Mesenchymal stem cell (in vitro differentiated cells and primary cell): ENCODE results near the gene RELT. TPM values are rescaled to one million over a fixed set of nuclear protein-coding genes. Genes with fewer than 3 reads are reported as not detected.

Source experiments
- DNase-seq: peaks from one replicate; pipeline ENCODE4 v3.0.0-alpha.2; 2013
- H2AFZ ChIP-seq: one replicate; pipeline ENCODE4 v1.6.1; 2013; ENCODE audit warnings: low read depth, mild to moderate bottlenecking, control low read depth, inconsistent platforms, low read length, moderate library complexity
- H2AK5ac ChIP-seq: 2 replicates; pipeline ENCODE4 v1.6.1; 2013; ENCODE audit warnings: low read length, moderate library complexity, mild to moderate bottlenecking, inconsistent platforms; ENCODE audit not compliant: severe bottlenecking
- H2BK120ac ChIP-seq: one replicate; pipeline ENCODE4 v1.6.1; 2013; ENCODE audit warnings: low read depth, mild to moderate bottlenecking, inconsistent platforms, low read length, moderate library complexity
- H2BK12ac ChIP-seq, 2 experiments: one replicate each; pipeline ENCODE4 v1.6.1; 2013; ENCODE audit warnings: inconsistent platforms in 2 of 2, low read length in 2 of 2, mild to moderate bottlenecking in 2 of 2, moderate library complexity in 2 of 2, control low read depth in 1 of 2
- H2BK15ac ChIP-seq: one replicate; pipeline ENCODE4 v1.6.1; 2013; ENCODE audit warnings: mild to moderate bottlenecking, low read depth, inconsistent platforms; ENCODE audit not compliant: poor library complexity, severe bottlenecking
- H2BK5ac ChIP-seq: 2 replicates; pipeline ENCODE4 v1.6.1; 2013; ENCODE audit warnings: low read depth, mild to moderate bottlenecking, low read length, control low read depth, inconsistent platforms; ENCODE audit not compliant: poor library complexity, severe bottlenecking
- H3K14ac ChIP-seq, 2 experiments: one replicate each; pipeline ENCODE4 v1.6.1; 2013; ENCODE audit warnings: inconsistent platforms in 2 of 2, low read length in 2 of 2, control low read depth in 1 of 2, mild to moderate bottlenecking in 1 of 2, moderate library complexity in 1 of 2
- H3K18ac ChIP-seq, 2 experiments: one replicate each; pipeline ENCODE4 v1.6.1; 2013; ENCODE audit warnings: inconsistent platforms in 2 of 2, low read length in 2 of 2, control low read depth in 1 of 2, low read depth in 1 of 2, mild to moderate bottlenecking in 1 of 2
- H3K23ac ChIP-seq, 2 experiments: one replicate each; pipeline ENCODE4 v1.6.1; 2013; ENCODE audit warnings: inconsistent platforms in 2 of 2, low read length in 2 of 2, mild to moderate bottlenecking in 2 of 2, moderate library complexity in 2 of 2, control low read depth in 1 of 2
- H3K27ac ChIP-seq: 2 replicates; pipeline ENCODE4 v1.5.1; 2013; ENCODE audit warnings: mild to moderate bottlenecking, moderate library complexity, low read length, control low read depth, inconsistent platforms; ENCODE audit not compliant: poor library complexity, severe bottlenecking
- H3K27me3 ChIP-seq, 2 experiments: 2 replicates each; pipeline versions ENCODE4 v1.6.1 to v1.7.0; 2013; ENCODE audit warnings: low read length in 2 of 2, mild to moderate bottlenecking in 2 of 2, moderate library complexity in 2 of 2, control low read depth in 1 of 2, inconsistent platforms in 1 of 2; ENCODE audit not compliant: control insufficient read depth in 1 of 2, insufficient read depth in 1 of 2
- H3K36me3 ChIP-seq, 2 experiments: 2 replicates each; pipeline versions ENCODE4 v1.6.1 to v1.7.0; 2013; ENCODE audit warnings: low read length in 2 of 2, control low read depth in 1 of 2, inconsistent platforms in 1 of 2, low read depth in 1 of 2, mild to moderate bottlenecking in 1 of 2; ENCODE audit not compliant: insufficient read depth in 2 of 2, control insufficient read depth in 1 of 2
- H3K4ac ChIP-seq, 2 experiments: one replicate each; pipeline ENCODE4 v1.6.1; 2013; ENCODE audit warnings: inconsistent platforms in 2 of 2, low read length in 2 of 2, mild to moderate bottlenecking in 2 of 2, moderate library complexity in 2 of 2, control low read depth in 1 of 2, low read depth in 1 of 2
- H3K4me1 ChIP-seq: 2 replicates; pipeline ENCODE4 v1.6.1; 2013; ENCODE audit warnings: low read depth, low read length, control low read depth; ENCODE audit not compliant: control insufficient read depth, insufficient read depth
- H3K4me2 ChIP-seq: 2 replicates; pipeline ENCODE4 v1.6.1; 2013; ENCODE audit warnings: low read length, mild to moderate bottlenecking, inconsistent platforms; ENCODE audit not compliant: poor library complexity, severe bottlenecking
- H3K4me3 ChIP-seq, 2 experiments: 2 replicates each; pipeline versions ENCODE4 v1.5.1 to v1.7.0; 2013; ENCODE audit warnings: low read length in 2 of 2, mild to moderate bottlenecking in 2 of 2, control low read depth in 1 of 2, low read depth in 1 of 2; ENCODE audit not compliant: insufficient read depth in 1 of 2
- H3K79me1 ChIP-seq: replicated peaks from 2 replicates; pipeline ENCODE4 v1.6.1; 2013; ENCODE audit warnings: mild to moderate bottlenecking, control low read depth, low read length, inconsistent platforms; ENCODE audit not compliant: poor library complexity, severe bottlenecking
- H3K9ac ChIP-seq: 2 replicates; pipeline ENCODE4 v1.7.0; 2013; ENCODE audit warnings: mild to moderate bottlenecking, low read length, moderate library complexity
- H3K9me3 ChIP-seq: 2 replicates; pipeline ENCODE4 v1.7.0; 2013; ENCODE audit warnings: mild to moderate bottlenecking, low read length; ENCODE audit not compliant: control insufficient read depth
- H4K8ac ChIP-seq: one replicate; pipeline ENCODE4 v1.6.1; 2013; ENCODE audit warnings: inconsistent platforms, mild to moderate bottlenecking, low read length, moderate library complexity
- H4K91ac ChIP-seq: one replicate; pipeline ENCODE4 v1.6.1; 2013; ENCODE audit warnings: mild to moderate bottlenecking, low read length, inconsistent platforms
- WGBS: methylation state at CpG from one replicate; pipeline ENCODE4 v1.1.7; 2013; ENCODE audit warnings: mixed read lengths; 5-methylcytosine and 5-hydroxymethylcytosine counted together
- polyA plus RNA-seq, 2 experiments: library from polyadenylated mRNA; stranded (reverse); fragments of 200-250 nt; gene quantifications; one replicate each; pipeline ENCODE4 v1.2.3, GENCODE V29; 2013

RELT gene
- polyA plus RNA-seq (2013, experiment 1 of 2) = 2.6 TPM
- 3.0 TPM for polyA plus RNA-seq (2013, experiment 2 of 2)

GRCh38 chr11:73376160-73376802 lies at the start of gene RELT:
TSS of gene RELT (plus strand) at chr11:73376399. CDS start at chr11:73389137, 12,738 bp downstream.
- under 1% methylated on average over 72 of the region's 96 CpGs for WGBS
- Histone ChIP-seq H3K9ac (peak within 1 kb of the TSS; percentile 95), H3K36me3 (peaks cover 0 to 2% of the 10 kb centered on the region in 2 experiments), H3K18ac (peak within 1 kb of the TSS; percentile 95 to 97), H2AK5ac (peak within 1 kb of the TSS; percentile 74), H3K27me3 (no peaks in the 10 kb centered on the region), H3K4me2 (peak within 1 kb of the TSS; percentile 92), H4K91ac (peak within 1 kb of the TSS; percentile 92), H2BK5ac (no peak within 1 kb of the TSS), H2BK15ac (peak within 1 kb of the TSS; percentile 70), H4K8ac (peak within 1 kb of the TSS; percentile 89), H3K27ac (no peak within 1 kb of the TSS), H3K79me1 (peaks cover 27% of the 10 kb centered on the region), H2BK120ac (peak within 1 kb of the TSS; percentile 54), H3K23ac (peak within 1 kb of the TSS in 1 of 2 experiments; percentile 98), H2AFZ (peak within 1 kb of the TSS; percentile 66), H3K4me3 (peak within 1 kb of the TSS; percentile 83 to 94), H3K9me3 (no peaks in the 10 kb centered on the region), H3K4ac (peak within 1 kb of the TSS; percentile 80 to 94), H3K4me1 (peaks cover 24% of the 10 kb centered on the region), H2BK12ac (peak within 1 kb of the TSS in 1 of 2 experiments; percentile 81), H3K14ac (peak within 1 kb of the TSS in 1 of 2 experiments; percentile 98)
- DNase-seq = peak; percentile 89

- Histone ChIP-seq H3K4me2 (no peak overlapping the region), H2AK5ac (no peak overlapping the region), H3K18ac (peak overlapping the region; percentile 56 to 95), H3K27me3 (no peaks in the 10 kb centered on the region), H2BK12ac (peak overlapping the region; percentile 1 to 92), H2BK15ac (peak overlapping the region; percentile 20), H2BK5ac (no peak overlapping the region), H3K14ac (peak overlapping the region in 1 of 2 experiments; percentile 88), H4K8ac (no peak overlapping the region), H3K4ac (peak overlapping the region in 1 of 2 experiments; percentile 81), H3K23ac (no peak overlapping the region), H3K79me1 (peaks cover 14% of the 10 kb centered on the region), H2BK120ac (no peak overlapping the region), H3K36me3 (peaks cover 9 to 28% of the 10 kb centered on the region in 2 experiments), H3K4me3 (no peak overlapping the region), H4K91ac (peak overlapping the region; percentile 59), H3K9me3 (no peaks in the 10 kb centered on the region), H3K4me1 (peaks cover 77% of the 10 kb centered on the region), H2AFZ (no peak overlapping the region), H3K9ac (no peak overlapping the region), H3K27ac (peak overlapping the region; percentile 17)
- DNase-seq = peak; percentile 85
- WGBS = 56% methylated on average over 10 of the region's 10 CpGs
These were observed 49.0 kb upstream of the RELT start for GRCh38 chr11:73326929-73327811.

GRCh38 chr11:73327812-73328364 lies 48.3 kb upstream of the RELT start:
- no peak overlapping the region for H2AFZ ChIP-seq
- H3K9ac ChIP-seq = no peak overlapping the region
- H3K4me1 ChIP-seq = peaks cover 76% of the 10 kb centered on the region
- H3K79me1 ChIP-seq = peaks cover 14% of the 10 kb centered on the region
- no peak overlapping the region for H2BK5ac ChIP-seq
- H3K36me3 ChIP-seq = peaks cover 9 to 28% of the 10 kb centered on the region in 2 experiments
- DNase-seq = no peak
- H3K4me2 ChIP-seq = no peak overlapping the region
- peak overlapping the region in 1 of 2 experiments; percentile 87 for H2BK12ac ChIP-seq
- H3K18ac ChIP-seq = peak overlapping the region; percentile 56 to 85
- H3K27me3 ChIP-seq = no peaks in the 10 kb centered on the region
- no peaks in the 10 kb centered on the region for H3K9me3 ChIP-seq
- no peak overlapping the region for H3K23ac ChIP-seq
- H3K27ac ChIP-seq = no peak overlapping the region
- H2AK5ac ChIP-seq = peak overlapping the region; percentile 38
- no peak overlapping the region for H4K91ac ChIP-seq
- peak overlapping the region; percentile 41 to 81 for H3K4ac ChIP-seq
- no peak overlapping the region for H3K4me3 ChIP-seq
- H2BK120ac ChIP-seq = peak overlapping the region; percentile 39
- 67% methylated on average over 4 of the region's 4 CpGs for WGBS
- H4K8ac ChIP-seq = peak overlapping the region; percentile 57
- no peak overlapping the region for H3K14ac ChIP-seq
- H2BK15ac ChIP-seq = peak overlapping the region; percentile 85
